ENCODE results near the gene ERAL1.
"Not testable (repeated sequence)": the region's sequence is repeated elsewhere in the genome, so short reads cannot be mapped to it uniquely, and the experiment has no call there.

Gene ERAL1

GRCh38 chr17:28853295-28853694 lies 1.5 kb upstream of the ERAL1 start:
- no peak for DNase-seq

- DNase-seq, result no peak
Measured at GRCh38 chr17:28855336-28855679, 492 bp downstream of the ERAL1 start.

- DNase-seq, result no peak
Measured at GRCh38 chr17:28856028-28856574, 1.3 kb downstream of the ERAL1 start.

- DNase-seq, result no peak
Measured at GRCh38 chr17:28857905-28858800, 3.3 kb downstream of the ERAL1 start.

- DNase-seq, result no peak
Measured at GRCh38 chr17:28858801-28859355, 4.1 kb downstream of the ERAL1 start.

GRCh38 chr17:28860363-28860808 lies 5.6 kb downstream of the ERAL1 start:
- DNase-seq, result no peak

GRCh38 chr17:28861393-28862203 lies 6.8 kb downstream of the ERAL1 start:
- no peak for DNase-seq

GRCh38 chr17:28862561-28862960 lies 7.7 kb downstream of the ERAL1 start:
- no peak for DNase-seq

GRCh38 chr17:28863953-28864352 lies 9.1 kb downstream of the ERAL1 start:
- no peak for DNase-seq

GRCh38 chr17:28864991-28865849 lies 10.4 kb downstream of the ERAL1 start:
- no peak for DNase-seq

- no peak for DNase-seq
Measured at GRCh38 chr17:28865946-28866752, 11.3 kb downstream of the ERAL1 start.

- no peak for DNase-seq
Measured at GRCh38 chr17:28867276-28867675, 12.5 kb downstream of the ERAL1 start.

GRCh38 chr17:28871056-28871579 lies 16.3 kb downstream of the ERAL1 start:
- no peak for DNase-seq

GRCh38 chr17:28873839-28874238 lies 19.0 kb downstream of the ERAL1 start:
- DNase-seq, result no peak

- no peak for DNase-seq
Measured at GRCh38 chr17:28874750-28875149, 19.9 kb downstream of the ERAL1 start.

GRCh38 chr17:28875848-28876550 lies 21.2 kb downstream of the ERAL1 start:
- DNase-seq, result no peak

GRCh38 chr17:28877150-28877711 lies 22.4 kb downstream of the ERAL1 start:
- not testable (repeated sequence) for DNase-seq

GRCh38 chr17:28878158-28878910 lies 23.5 kb downstream of the ERAL1 start:
- no peak for DNase-seq

GRCh38 chr17:28878981-28879380 lies 24.2 kb downstream of the ERAL1 start:
- DNase-seq, result peak; percentile 12
